GM18505 (cell line): ENCODE results near the gene CD55.

Source experiments
- ATAC-seq: cut with Tn5 transposase; IDR thresholded peaks from one replicate; pipeline ENCODE4 v1.9.1; 2021; ENCODE audit not compliant: unreplicated experiment
- POLR2A ChIP-seq: IDR thresholded peaks from 4 replicates; pipeline ENCODE4 v1.6.1; 2011; ENCODE audit warnings: borderline replicate concordance; ENCODE audit not compliant: insufficient read depth, insufficient read length; ENCODE audit errors: extremely low read depth

The CD55 gene

GRCh38 chr1:207330011-207330710 lies 8.7 kb downstream of the CD55 start:
- ATAC-seq, result no peak
- TF ChIP-seq POLR2A, result no peak

- no peak for ATAC-seq
- no peak for TF ChIP-seq POLR2A
Measured at GRCh38 chr1:207331354-207332313, 10.2 kb downstream of the CD55 start.

GRCh38 chr1:207333009-207333600 lies 11.6 kb downstream of the CD55 start:
- no peak for ATAC-seq
- no peak for TF ChIP-seq POLR2A

- ATAC-seq, result no peak
- no peak for TF ChIP-seq POLR2A
Measured at GRCh38 chr1:207333620-207334019, 12.1 kb downstream of the CD55 start.

DNA sequence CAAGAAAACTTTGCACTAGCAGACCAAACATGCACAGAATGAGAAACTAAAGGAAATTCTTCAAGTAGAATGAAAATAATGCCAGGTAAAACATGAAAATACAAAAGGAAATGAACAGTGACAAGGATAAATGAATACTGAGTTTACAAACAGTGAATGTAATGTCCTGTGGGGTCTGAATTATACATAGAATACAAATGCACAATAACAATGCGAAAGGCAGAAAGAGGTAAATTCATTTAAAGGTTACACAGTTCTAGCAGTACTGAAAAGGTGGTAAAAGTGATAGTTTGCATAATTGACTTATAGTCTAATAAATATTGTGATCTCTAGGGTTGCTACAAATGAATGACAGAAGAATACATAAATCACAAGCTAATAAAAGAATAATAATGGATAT lies 12.9 kb downstream of the CD55 start:
- TF ChIP-seq POLR2A, result no peak
- ATAC-seq, result no peak

- no peak for ATAC-seq
- TF ChIP-seq POLR2A, result no peak
Measured at GRCh38 chr1:207335138-207335537, 13.7 kb downstream of the CD55 start.

GRCh38 chr1:207335695-207336363 lies 14.4 kb downstream of the CD55 start:
- ATAC-seq, result peak; percentile 52
- TF ChIP-seq POLR2A, result no peak

GRCh38 chr1:207336559-207337467 lies 15.3 kb downstream of the CD55 start:
- peak; percentile 74 for ATAC-seq

GRCh38 chr1:207342332-207342731 lies 20.9 kb downstream of the CD55 start:
- ATAC-seq, result no peak
- no peak for TF ChIP-seq POLR2A

More at GRCh38 chr1:207336559-207337467, 15.3 kb downstream of the CD55 start:
- no peak for TF ChIP-seq POLR2A

DNA sequence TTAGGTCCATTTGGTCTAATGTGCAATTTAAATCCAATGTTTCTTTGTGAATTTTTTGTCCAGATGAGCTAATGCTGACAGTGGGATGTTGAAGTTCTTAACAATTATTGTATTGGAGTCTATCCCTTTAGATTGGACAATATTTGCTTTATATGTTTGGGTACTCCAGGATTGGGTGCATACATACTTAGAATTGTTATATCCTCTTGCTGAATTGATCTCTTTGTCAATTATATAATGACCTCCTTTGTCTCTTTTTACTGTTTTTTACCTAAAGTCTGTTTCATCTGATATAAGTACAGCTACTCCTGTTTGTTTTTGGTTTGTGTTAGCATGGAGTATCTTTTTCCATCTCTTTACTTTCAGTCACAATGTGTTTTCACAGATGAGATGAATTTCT lies 22.2 kb downstream of the CD55 start:
- ATAC-seq, result no peak
- no peak for TF ChIP-seq POLR2A

DNA sequence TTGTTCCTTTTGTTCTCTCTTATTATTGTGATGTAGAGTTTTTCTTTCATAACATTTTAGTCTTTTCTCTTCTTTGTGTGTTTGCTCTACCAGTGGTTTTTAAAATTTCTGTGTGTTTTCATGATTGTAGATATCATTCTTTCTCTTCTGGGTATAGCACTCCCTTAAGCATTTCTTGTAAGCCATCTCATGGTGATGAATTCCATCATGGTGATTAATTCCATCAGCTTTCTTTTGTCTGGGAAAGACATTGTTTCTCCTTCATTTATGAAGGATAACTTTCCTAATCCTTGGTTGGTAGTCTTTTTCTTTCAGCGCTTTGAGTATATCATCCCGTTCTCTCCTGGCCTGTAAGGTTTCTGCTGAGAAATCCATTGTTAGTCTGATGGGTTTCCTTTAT lies 22.7 kb downstream of the CD55 start:
- no peak for ATAC-seq
- no peak for TF ChIP-seq POLR2A
